DOHH2 (cell line): ENCODE results near the gene RAB37.

Experiments used
- EZH2phosphoT487 ChIP-seq: fragments of 200-600 bp; sonication (generic); IDR thresholded peaks from 2 replicates; pipeline ENCODE4 v1.6.1; 2017; ENCODE audit warnings: borderline replicate concordance, mild to moderate bottlenecking, antibody characterized with exemption, low read length, moderate library complexity, mixed read lengths
- TF ChIP-seq, protein P1 (sequence below): fragments of 200-600 bp; sonication (generic); IDR thresholded peaks from one replicate; pipeline ENCODE4 v1.5.1; 2014; ENCODE audit warnings: antibody characterized with exemption, mild to moderate bottlenecking, low read depth, low read length; ENCODE audit not compliant: poor library complexity, severe bottlenecking

DNA sequence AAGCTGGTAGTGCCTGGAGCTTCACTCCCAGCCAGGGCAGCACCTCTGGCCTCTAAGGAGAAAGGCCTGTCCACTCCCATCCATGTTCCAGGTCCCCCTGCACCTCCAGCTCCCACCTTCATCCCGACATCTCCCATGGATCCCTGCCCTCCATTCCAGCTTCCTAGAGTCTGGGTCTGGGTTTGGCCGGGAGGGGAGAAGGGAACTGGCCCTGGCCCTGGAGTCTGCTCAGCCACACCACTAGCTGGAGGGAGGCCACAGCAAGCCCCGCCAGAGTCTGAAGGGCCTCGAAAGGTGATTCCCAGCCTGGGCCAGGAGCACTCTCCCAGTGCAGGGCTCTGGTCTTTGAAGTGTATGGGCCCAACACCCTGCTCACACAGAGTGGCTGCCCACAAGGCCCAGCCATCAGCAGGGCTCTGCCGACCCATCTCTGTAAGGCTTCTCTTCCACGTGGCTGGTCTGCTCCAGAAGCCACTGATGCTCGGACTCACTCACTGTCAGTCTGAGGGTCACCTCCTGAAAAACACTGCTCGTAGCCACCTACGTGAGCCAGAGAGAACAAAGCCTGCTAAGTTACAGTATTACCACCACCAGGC, 34.4 kb downstream of the RAB37 start:
- TF ChIP-seq, protein P1, sequence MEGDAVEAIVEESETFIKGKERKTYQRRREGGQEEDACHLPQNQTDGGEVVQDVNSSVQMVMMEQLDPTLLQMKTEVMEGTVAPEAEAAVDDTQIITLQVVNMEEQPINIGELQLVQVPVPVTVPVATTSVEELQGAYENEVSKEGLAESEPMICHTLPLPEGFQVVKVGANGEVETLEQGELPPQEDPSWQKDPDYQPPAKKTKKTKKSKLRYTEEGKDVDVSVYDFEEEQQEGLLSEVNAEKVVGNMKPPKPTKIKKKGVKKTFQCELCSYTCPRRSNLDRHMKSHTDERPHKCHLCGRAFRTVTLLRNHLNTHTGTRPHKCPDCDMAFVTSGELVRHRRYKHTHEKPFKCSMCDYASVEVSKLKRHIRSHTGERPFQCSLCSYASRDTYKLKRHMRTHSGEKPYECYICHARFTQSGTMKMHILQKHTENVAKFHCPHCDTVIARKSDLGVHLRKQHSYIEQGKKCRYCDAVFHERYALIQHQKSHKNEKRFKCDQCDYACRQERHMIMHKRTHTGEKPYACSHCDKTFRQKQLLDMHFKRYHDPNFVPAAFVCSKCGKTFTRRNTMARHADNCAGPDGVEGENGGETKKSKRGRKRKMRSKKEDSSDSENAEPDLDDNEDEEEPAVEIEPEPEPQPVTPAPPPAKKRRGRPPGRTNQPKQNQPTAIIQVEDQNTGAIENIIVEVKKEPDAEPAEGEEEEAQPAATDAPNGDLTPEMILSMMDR = no peak
- no peak for TF ChIP-seq EZH2phosphoT487
